OCI-LY3 (cell line): ENCODE results near the gene RUNX2.

Source experiments
- CTCF ChIP-seq: fragments of 200-600, 300-600 bp; sonication (generic); IDR thresholded peaks from 2 replicates; pipeline ENCODE4 v1.5.1; 2014; ENCODE audit warnings: antibody characterized with exemption, low read length, low read depth
- EZH2phosphoT487 ChIP-seq: fragments of 200-600 bp; shearing (Covaris generic); IDR thresholded peaks from 2 replicates; pipeline ENCODE4 v1.6.1; 2018; ENCODE audit warnings: antibody characterized with exemption, mixed run types, low read depth

- no peak for TF ChIP-seq CTCF
- TF ChIP-seq EZH2phosphoT487 = no peak
Observed at GRCh38 chr6:45472382-45472781, 144.3 kb downstream of the RUNX2 start.
